Heart right ventricle (tissue), 16 donors: ENCODE measurements around the gene PTBP1. TPM values are rescaled to one million over a fixed set of nuclear protein-coding genes. Genes with fewer than 3 reads are reported as not detected.

Experiments used
- ATAC-seq, 8 donors: fragments of 200-7000 bp; cut with Tn5 transposase; one replicate each; pipeline ENCODE4 v1.9.1; 2020; ENCODE audit warnings: mild to moderate bottlenecking in 8 of 8, moderate library complexity in 8 of 8, moderate number of reproducible peaks in 1 of 8
- DNase-seq, 2 donors: peaks; one replicate each; pipeline ENCODE4 v3.0.0-alpha.2; 2020
- H3K27ac ChIP-seq, 10 donors: fragments of 200-600 bp; sonication (generic) in 2 of 10; one replicate each; pipeline versions ENCODE4 v1.5.0 to v1.8.0; 2020 to 2022; ENCODE audit warnings: mild to moderate bottlenecking in 3 of 10
- H3K27me3 ChIP-seq, 7 donors: fragments of 200-600 bp; one replicate each; pipeline ENCODE4 v1.8.0; 2021 to 2022; ENCODE audit warnings: mild to moderate bottlenecking in 2 of 7
- H3K36me3 ChIP-seq, 9 donors: fragments of 200-600 bp; sonication (generic) in 1 of 9; one replicate each; pipeline versions ENCODE4 v1.5.0 to v1.8.0; 2020 to 2022; ENCODE audit warnings: mild to moderate bottlenecking in 2 of 9
- H3K4me1 ChIP-seq, 9 donors: fragments of 200-600 bp; sonication (generic) in 1 of 9; one replicate each; pipeline versions ENCODE4 v1.5.0 to v1.8.0; 2020 to 2022; ENCODE audit warnings: mild to moderate bottlenecking in 4 of 9
- H3K4me3 ChIP-seq, 10 donors: fragments of 200-600 bp; sonication (generic) in 2 of 10; one replicate each; pipeline versions ENCODE4 v1.5.0 to v1.8.0; 2020 to 2022; ENCODE audit warnings: mild to moderate bottlenecking in 7 of 10, moderate library complexity in 2 of 10
- H3K9me3 ChIP-seq, 11 donors: fragments of 200-600 bp in 10 of 11; sonication (generic) in 2 of 11; one replicate each; pipeline versions ENCODE4 v1.5.0 to v1.8.0; 2013 to 2022; ENCODE audit warnings: mild to moderate bottlenecking in 2 of 11, control low read depth in 1 of 11, moderate library complexity in 1 of 11
- WGBS, 2 donors: extraction: QIAGEN DNeasy Blood & Tissue Kit; methylation state at CpG; one replicate each; pipeline ENCODE4 v1.1.7; 2013; ENCODE audit warnings: inconsistent platforms in 1 of 2; 5-methylcytosine and 5-hydroxymethylcytosine counted together
- intact Hi-C, 10 donors: fragments of 100-400 bp; cut with DNase I; formaldehyde crosslinking; loops; one replicate each; pipeline versions ENCODE4 v1.11.1 to v1.14.2; 2022
- polyA plus RNA-seq, 2 donors: library from polyadenylated mRNA; stranded (reverse); fragments of 200-250 nt; gene quantifications; one replicate each; pipeline ENCODE4 v1.2.3, GENCODE V29; 2013
- total RNA-seq, 10 donors: library from RNA; stranded (reverse); fragmentation: NEBNext Ultra II Directional in 3 of 10; extraction: Animal tissue kit (Norgen Biotek cat#: 25700) in 3 of 10; gene quantifications; one replicate each; pipeline versions ENCODE4 v1.2.1 to v1.2.4, GENCODE V29; 2021 to 2023
- TF ChIP-seq, protein P1 (sequence below), 9 donors: fragments of 200-600 bp; sonication (generic) in 2 of 9; IDR thresholded peaks; one replicate each; pipeline versions ENCODE4 v1.5.0 to v1.8.0; 2021 to 2022; ENCODE audit warnings: antibody characterized with exemption in 9 of 9, mild to moderate bottlenecking in 5 of 9, moderate library complexity in 1 of 9
- donor health status: Arrhythmogenic right ventricular cardiomyopathy.
- donor health status: ischemic (EF 13 %, LVEDD 7.1; RV severe dilation, severe dysfunction).
- donor health status: healthy with polysubstance abuse.
- donor health status: DM: no; HTN: yes; CAD: no.
- donor health status: DM: no; HTN: no; CAD: no.
- donor health status: ischemic (EF 25% LVEDD 6.9; RV normal size, moderate dysfunction).
- donor health status: ischemic (EF 25% LVEDD 5.7; RV mildly dilated, moderate dysfunction).
- donor health status: healthy.
- donor health status: DM: yes; HTN: yes; CAD: no.
- donor health status: Ischemic cardiomyopathy.
- donor health status: ischemic (EF 35%, LVEDD 5.7; RV mildly dilated, moderate dysfunction).
- donor health status: nonischemic (EF 11% LVEDD 7.7; RV severe dilation, severe dysfunction).
- donor health status: DM: yes; HTN: yes; CAD: no.
- donor health status: PGD.
- donor health status: ischemic (EF 29% LVEDD 5.4; RV normal size, mild dysfunction).
- donor health status: nonischemic (EF 23%, LVEDD 6.1; RV moderate dilation, normal function).

The PTBP1 gene
- total and polyA plus RNA-seq, 12 donors = 46.2 to 106 (median 56.8) TPM

DNA sequence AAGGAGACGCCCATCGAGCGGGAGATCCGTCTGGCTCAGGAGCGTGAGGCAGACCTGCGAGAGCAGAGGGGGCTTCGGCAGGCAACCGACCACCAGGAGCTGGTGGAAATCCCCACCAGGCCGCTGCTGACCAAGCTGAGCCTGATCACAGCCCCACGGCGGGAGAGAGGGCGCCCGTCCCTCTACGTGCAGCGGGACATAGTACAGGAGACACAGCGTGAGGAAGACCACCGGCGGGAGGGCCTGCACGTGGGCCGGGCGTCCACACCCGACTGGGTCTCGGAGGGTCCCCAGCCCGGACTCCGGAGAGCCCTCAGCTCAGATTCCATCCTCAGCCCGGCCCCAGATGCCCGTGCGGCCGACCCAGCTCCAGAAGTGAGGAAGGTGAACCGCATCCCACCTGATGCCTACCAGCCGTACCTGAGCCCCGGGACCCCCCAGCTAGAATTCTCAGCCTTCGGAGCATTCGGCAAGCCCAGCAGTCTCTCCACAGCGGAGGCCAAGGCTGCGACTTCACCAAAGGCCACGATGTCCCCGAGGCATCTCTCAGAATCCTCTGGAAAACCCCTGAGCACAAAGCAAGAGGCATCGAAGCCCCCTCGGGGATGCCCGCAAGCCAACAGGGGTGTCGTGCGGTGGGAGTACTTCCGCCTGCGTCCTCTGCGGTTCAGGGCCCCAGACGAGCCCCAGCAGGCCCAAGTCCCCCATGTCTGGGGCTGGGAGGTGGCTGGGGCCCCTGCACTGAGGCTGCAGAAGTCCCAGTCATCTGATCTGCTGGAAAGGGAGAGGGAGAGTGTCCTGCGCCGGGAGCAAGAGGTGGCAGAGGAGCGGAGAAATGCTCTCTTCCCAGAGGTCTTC lies 39.2 kb upstream of the PTBP1 start:
- intact Hi-C loops = loop anchor here in 1 of 10 donors (10.0 kb wide), 1 partner anchor 77 kb away; no protein-coding TSS in a partner anchor
- TF ChIP-seq, protein P1, sequence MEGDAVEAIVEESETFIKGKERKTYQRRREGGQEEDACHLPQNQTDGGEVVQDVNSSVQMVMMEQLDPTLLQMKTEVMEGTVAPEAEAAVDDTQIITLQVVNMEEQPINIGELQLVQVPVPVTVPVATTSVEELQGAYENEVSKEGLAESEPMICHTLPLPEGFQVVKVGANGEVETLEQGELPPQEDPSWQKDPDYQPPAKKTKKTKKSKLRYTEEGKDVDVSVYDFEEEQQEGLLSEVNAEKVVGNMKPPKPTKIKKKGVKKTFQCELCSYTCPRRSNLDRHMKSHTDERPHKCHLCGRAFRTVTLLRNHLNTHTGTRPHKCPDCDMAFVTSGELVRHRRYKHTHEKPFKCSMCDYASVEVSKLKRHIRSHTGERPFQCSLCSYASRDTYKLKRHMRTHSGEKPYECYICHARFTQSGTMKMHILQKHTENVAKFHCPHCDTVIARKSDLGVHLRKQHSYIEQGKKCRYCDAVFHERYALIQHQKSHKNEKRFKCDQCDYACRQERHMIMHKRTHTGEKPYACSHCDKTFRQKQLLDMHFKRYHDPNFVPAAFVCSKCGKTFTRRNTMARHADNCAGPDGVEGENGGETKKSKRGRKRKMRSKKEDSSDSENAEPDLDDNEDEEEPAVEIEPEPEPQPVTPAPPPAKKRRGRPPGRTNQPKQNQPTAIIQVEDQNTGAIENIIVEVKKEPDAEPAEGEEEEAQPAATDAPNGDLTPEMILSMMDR (IDR thresholded peaks at IDR 0.05) = no peak
- peaks cover 0 to 6% (median 0%) of the 10 kb centered on the region in 9 donors for H3K4me1 ChIP-seq
- no peak overlapping the region for H3K27ac ChIP-seq
- peaks cover 0 to 28% (median 7%) of the 10 kb centered on the region in 11 donors for H3K9me3 ChIP-seq
- ATAC-seq (peak in 1 of 8 donors; percentile 24), DNase-seq (no peak)
- 93 to 95% methylated on average over 49 to 50 of the region's 50 CpGs for WGBS, 2 donors
- peaks cover 0 to 3% (median 0%) of the 10 kb centered on the region in 7 donors for H3K27me3 ChIP-seq
- no peak overlapping the region for H3K4me3 ChIP-seq
- H3K36me3 ChIP-seq = no peaks in the 10 kb centered on the region

DNA sequence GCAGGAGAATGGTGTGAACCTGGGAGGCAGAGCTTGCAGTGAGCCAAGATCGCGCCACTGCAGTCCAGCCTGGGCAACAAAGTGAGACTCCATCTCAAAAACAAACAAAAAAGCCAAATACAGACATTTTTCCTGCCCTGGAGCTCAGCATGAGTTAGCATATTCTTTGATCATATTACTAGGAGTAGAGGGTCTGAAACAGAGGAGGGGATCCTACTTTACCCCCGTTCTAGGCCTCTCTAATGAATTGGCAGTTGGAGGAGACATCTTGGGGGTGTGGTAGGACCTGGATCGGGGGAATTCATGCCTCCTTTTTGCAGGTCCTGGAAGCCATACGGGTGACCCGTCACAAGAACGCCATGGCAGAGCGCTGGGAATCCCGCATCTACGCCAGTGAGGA lies 34.1 kb upstream of the PTBP1 start:
- no peak overlapping the region for H3K27ac ChIP-seq
- DNase-seq = no peak
- 91 to 92% methylated on average over 10 of the region's 10 CpGs for WGBS, 2 donors
- peaks cover 0 to 3% (median 0%) of the 10 kb centered on the region in 7 donors for H3K27me3 ChIP-seq
- H3K4me3 ChIP-seq = no peak overlapping the region
- peaks cover 0 to 24% (median 6%) of the 10 kb centered on the region in 11 donors for H3K9me3 ChIP-seq
- no peaks in the 10 kb centered on the region for H3K4me1 ChIP-seq
- intact Hi-C loops = loop anchor here in 3 of 10 donors (10.0 kb wide), 3 partner anchors 92 to 212 kb away; partner anchors contain the start of genes CFD (in 1 of the 3) and ELANE (in 1 of the 3)
- ATAC-seq = no peak
- TF ChIP-seq, protein P1 (IDR thresholded peaks at IDR 0.05) = no peak
- H3K36me3 ChIP-seq = no peaks in the 10 kb centered on the region

DNA sequence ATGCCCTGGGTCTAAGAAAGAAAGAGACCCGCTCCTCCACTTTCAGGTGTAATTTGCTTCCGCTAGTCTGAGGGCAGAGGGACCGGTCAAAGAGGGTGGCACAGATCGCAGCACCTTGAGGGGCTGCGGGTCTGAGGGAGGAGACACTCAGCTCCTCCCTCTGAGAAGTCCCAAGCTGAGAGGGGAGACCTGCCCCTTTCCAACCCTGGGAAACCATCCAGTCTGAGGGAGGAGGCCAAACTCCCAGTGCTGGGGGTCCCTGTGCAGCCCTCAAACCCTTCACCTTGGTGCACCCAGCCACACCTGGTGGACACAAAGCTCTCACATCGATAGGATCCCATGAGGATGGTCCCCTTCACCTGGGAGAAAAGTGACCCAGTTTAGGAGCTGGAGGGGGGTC lies 33.4 kb upstream of the PTBP1 start:
- Histone ChIP-seq H3K9me3 (peaks cover 0 to 17% (median 0%) of the 10 kb centered on the region in 11 donors), H3K4me3 (no peak overlapping the region), H3K36me3 (no peaks in the 10 kb centered on the region), H3K27me3 (peaks cover 0 to 3% (median 0%) of the 10 kb centered on the region in 7 donors), H3K27ac (no peak overlapping the region), H3K4me1 (no peaks in the 10 kb centered on the region)
- ATAC-seq (no peak), DNase-seq (no peak)
- intact Hi-C loops = loop anchor here in 4 of 10 donors (2.0 to 10.0 kb wide), 4 partner anchors 91 to 211 kb away; partner anchors contain the start of genes CFD (in 1 of the 4) and ELANE (in 1 of the 4)
- TF ChIP-seq, protein P1 (IDR thresholded peaks at IDR 0.05) = no peak
- WGBS, 2 donors = 93 to 97% methylated on average over 6 of the region's 6 CpGs

DNA sequence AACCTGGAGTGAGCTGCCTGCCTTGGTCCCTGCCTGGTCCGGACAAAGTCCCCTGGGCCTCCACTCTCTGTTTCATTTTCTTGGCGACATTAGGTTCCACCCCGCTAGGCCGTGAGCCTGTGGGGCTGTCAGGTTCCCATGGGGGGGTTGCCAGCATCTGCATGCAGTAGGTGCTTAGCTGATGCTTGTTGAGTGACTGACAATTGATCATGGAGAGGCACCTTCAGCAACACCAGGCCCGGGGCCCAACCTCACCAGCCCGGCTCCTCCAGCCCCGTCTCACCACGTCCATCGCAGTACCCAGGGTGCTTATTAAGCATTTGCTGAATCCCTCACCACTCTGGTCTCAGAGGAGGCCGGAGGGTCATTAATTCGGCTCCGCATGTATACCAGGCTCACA lies 33.0 kb upstream of the PTBP1 start:
- Histone ChIP-seq H3K4me3 (no peak overlapping the region), H3K9me3 (peaks cover 0 to 13% (median 0%) of the 10 kb centered on the region in 11 donors), H3K4me1 (no peaks in the 10 kb centered on the region), H3K36me3 (no peaks in the 10 kb centered on the region), H3K27me3 (peaks cover 0 to 3% (median 0%) of the 10 kb centered on the region in 7 donors), H3K27ac (no peak overlapping the region)
- DNase-seq = no peak
- intact Hi-C loops = loop anchor here in 4 of 10 donors (2.0 to 10.0 kb wide), 4 partner anchors 90 to 210 kb away; partner anchors contain the start of genes CFD (in 1 of the 4) and ELANE (in 1 of the 4)
- no peak for ATAC-seq
- TF ChIP-seq, protein P1 (IDR thresholded peaks at IDR 0.05) = no peak
- WGBS, 2 donors = 91 to 92% methylated on average over 12 of the region's 12 CpGs
